HG03064 (cell line): ENCODE results near the gene LRMDA.

Experiments
- ATAC-seq: cut with Tn5 transposase; IDR thresholded peaks from one replicate; pipeline ENCODE4 v1.9.1; 2021; ENCODE audit warnings: low read depth; ENCODE audit not compliant: unreplicated experiment

LRMDA gene

GRCh38 chr10:75431180-75432111 is at the start of gene LRMDA:
Gene LRMDA (plus strand): TSS chr10:75431624.
- peak; percentile 50 for ATAC-seq

DNA sequence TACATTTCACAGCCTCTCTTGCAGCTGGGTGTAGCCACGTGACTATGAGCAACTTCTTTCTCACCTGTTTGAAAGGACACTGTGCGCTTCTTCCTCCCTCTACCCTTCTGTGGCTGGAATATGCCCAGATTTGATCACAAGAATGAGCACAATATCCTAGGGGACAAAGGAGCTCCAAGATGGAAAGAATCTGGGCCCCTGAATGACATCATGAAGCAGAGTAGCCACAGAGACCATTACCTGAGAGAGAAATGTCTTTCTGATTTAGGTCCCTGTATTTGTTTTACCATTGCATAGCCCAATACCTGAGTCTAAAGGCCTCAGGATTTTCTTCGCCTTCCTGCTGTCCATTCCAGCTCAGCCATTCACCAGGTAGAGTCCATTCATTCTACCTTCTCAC is 45.3 kb upstream of the LRMDA start:
- no peak for ATAC-seq

GRCh38 chr10:75388082-75388481 is 43.3 kb upstream of the LRMDA start:
- no peak for ATAC-seq

DNA sequence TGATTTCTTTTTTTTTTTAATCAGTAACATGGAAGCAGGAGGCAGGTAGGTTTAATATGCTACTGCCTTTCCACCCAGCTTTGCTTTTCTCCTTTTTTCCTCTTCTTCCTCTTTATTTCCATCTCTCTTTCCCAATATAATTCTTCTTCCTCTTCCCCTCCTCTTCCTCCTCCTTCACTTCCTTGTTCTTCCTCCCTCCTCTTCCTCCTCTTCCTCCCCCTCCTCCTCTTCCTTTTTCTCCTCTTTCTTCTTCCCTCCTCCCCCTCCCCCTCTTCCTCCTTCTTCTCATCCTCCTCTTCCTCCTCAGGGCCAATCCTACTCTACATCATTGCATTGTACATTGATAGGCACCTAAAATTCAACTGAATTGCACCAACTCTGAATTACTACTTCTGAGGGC is 41.2 kb upstream of the LRMDA start:
- ATAC-seq: no peak

DNA sequence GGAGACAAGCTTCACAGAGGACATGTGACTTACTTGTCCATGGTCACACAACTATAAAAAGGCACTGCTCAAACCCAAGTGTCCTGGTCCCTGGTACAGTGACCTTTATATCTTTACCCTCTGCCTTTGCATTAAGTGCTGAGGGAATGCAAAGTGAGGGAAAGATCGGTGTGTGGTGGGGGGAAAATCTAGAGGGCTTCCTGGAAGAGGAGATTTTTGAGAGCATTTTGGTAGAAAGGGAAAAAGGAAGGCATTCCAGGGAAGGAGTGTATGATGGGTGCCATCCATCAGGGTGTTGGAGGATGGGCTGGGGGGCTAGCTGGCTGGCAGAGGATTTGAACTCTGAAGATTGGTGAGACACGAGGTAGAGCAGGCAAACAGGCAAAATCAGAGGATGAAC is 39.2 kb upstream of the LRMDA start:
- no peak for ATAC-seq

DNA sequence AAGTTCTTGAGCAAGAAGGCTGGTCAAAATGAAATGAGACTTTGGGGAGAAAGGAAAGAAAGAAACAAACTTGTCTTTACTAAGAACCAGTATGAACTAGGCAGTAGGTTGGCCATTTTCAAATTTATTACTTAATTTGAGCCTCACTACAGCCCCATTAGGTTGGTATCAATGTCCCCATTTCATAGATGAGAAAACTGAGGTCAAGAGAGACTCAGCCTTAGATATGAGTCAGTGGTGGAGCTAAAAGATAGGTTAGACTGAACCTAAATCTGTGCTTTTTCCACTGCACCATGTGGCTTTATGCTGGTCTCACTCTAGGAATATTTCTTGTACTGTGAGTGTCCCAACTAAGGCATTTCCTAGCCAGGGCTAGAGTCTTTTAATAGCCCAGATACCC is 38.7 kb upstream of the LRMDA start:
- ATAC-seq: no peak

DNA sequence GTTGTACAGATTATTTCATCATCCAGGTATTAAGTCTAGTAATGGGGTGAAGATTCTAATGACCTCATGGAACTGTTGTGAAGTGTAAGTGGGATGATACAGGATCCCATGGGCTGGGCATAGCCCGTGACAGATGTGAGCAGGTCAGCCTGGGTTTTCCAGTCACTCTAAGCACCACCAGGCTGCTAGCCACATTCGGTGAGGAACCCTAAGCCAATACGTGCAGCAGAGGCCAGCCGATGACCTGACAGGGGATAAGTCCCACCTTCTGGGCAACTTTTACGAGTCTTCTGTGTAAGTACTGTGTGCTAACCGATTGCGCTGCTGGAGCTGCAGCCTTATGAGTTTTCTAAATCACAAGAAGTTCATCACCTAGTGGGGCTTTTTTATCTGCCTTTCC is 37.2 kb upstream of the LRMDA start:
- ATAC-seq: no peak

GRCh38 chr10:75395066-75395931 is 36.1 kb upstream of the LRMDA start:
- no peak for ATAC-seq

- no peak for ATAC-seq
Measured at GRCh38 chr10:75395932-75396630, 35.3 kb upstream of the LRMDA start.

- ATAC-seq: no peak
Measured at GRCh38 chr10:75396631-75397495, 34.6 kb upstream of the LRMDA start.

DNA sequence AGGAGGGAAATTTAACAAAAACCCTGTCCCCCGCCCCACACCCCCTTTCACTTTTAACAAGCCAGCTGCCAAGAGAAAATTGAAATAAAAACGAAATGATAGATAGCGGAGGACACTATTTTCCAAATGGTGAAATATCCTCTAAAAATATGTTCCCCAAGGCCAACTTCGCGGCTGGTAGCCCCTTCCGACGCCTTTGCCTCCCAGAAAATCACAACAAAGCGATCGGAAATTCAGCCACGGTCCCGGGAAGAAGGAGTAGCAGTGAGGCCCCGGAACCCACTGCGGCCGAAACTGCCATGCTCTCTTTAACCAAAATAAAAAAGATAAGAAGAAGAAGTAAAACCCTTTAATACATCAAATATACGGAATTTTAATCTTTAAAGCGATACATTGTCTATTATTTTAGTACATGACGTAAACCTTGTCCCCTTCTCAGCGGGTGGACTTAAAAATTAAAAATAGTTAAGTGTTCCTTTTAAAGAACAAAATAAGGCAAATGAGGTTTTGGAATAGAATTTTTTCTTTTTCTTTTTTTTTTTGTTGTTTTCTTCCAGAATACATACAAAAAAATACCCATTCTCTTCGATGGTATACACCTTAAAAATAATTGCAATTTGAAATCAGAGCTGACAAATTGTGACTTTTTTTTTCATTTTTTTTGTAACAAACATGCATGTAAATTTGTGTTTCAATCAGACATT is 33.8 kb upstream of the LRMDA start:
- no peak for ATAC-seq

DNA sequence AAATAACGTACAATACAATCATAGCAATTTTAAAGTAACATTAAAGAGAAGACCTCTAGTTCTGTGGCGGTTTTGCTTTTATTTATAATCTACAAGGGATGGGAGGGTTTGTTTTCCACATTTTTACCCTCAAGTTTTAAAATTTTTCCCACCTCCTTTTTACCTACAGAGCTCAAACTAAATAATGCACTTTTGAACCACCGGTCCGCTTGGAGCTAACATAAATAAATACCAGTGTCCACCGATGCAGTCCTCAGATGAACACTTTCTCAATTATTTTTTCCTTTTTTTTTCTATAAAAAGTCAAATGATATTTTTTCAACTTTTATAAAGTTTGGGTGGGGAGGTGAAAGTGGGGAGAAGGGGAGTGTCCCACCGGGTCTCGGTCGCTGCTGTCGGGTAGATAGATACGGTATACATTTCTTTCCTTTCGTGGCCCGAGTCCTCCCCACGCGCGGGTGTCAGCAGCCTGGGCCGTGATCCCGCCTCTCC is 33.2 kb upstream of the LRMDA start:
- no peak for ATAC-seq

GRCh38 chr10:75398692-75399460 is 32.5 kb upstream of the LRMDA start:
- no peak for ATAC-seq

GRCh38 chr10:75399461-75400162 is 31.8 kb upstream of the LRMDA start:
- no peak for ATAC-seq

DNA sequence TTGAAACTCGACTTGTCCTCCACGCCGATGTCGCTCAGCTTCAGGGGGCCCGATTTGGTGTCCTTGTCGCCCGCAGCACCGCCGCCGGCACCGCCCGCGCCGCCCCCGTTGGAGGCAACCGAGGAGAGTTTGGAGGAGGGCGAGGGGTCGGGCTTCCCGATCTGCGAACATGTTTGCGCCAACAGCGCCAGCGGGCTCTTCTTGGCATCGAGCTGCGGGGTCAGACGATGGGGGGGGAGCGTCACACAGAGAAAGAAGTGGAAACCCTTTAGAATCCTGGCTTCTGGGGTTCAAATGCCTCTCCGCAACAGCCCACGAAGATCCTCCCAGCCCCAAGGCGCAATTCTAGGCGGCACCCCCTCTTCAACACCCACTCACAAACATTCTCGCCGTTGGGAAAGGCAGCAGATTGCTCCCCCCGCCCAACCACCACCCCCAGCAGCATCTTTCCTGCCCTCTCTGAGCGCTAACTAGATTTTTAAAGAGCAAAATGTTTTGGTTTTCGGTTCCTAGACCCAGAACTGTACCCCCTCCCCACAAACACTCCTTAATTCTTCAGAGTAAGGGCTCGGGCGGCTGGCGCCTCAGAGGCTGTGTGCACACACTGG is 31.2 kb upstream of the LRMDA start:
- no peak for ATAC-seq

DNA sequence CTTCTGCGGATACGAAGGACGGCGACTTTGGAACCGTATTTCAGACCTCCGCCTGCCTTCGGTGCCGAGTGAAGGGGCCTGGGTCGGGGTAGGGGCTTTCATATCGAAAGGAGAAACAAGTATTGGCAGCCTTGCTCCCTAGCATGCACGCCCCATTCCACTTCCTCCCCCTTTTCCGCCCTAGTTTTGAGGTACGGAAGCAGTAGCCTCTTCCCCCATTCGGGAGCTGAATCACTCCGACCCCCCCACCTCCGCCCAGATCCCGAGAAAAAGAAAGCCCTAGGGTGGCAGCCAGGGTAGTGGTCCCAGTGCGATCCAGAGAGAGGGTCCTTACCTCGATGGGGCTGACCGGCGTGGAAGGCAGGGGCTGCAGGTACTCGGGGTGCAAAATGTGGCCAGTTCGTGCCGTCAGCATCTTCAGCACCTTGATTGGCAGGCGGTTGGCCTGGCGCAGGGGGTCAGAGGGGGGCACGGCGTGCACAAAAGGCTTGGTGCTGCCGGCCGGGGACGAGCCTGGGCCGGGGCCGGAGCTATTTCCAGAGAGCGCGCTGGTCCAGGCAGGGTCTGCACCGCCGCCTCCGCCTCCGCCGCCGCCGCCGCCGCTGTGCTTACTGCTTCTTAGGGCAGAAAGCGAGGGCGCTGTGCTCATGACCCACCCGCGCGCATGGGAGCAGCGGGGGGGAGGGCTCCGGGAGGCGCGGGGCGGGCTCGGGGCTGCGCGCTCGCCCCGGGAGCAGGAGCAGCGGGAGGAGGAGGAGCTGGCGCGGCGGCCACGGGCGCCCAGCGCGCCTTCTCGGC is 30.5 kb upstream of the LRMDA start:
- ATAC-seq: peak; percentile 24
